SK-N-MC (cell line): ENCODE measurements around the gene KAT6B.

Experiments
- DNase-seq: peaks from one replicate; pipeline ENCODE4 v3.0.0-alpha.2; 2011; ENCODE audit warnings: low read depth, low spot score
- H3K27ac ChIP-seq: fragments of 200-600 bp; sonication (generic); 2 replicates; pipeline ENCODE4 v1.5.1; 2016; ENCODE audit warnings: mixed run types
- H3K36me3 ChIP-seq: fragments of 200-600 bp; sonication (generic); 2 replicates; pipeline ENCODE4 v1.6.1; 2017; ENCODE audit warnings: antibody characterized with exemption, low read length, mixed read lengths; ENCODE audit not compliant: insufficient read depth
- H3K4me3 ChIP-seq: fragments of 200-600 bp; sonication (generic); 2 replicates; pipeline ENCODE4 v1.5.1; 2016
- H3K9ac ChIP-seq: fragments of 200-600 bp; sonication (generic); 2 replicates; pipeline ENCODE4 v1.8.0; 2017; ENCODE audit warnings: mixed run types, mixed read lengths; ENCODE audit not compliant: insufficient read length
- H3K9me3 ChIP-seq: fragments of 200-600 bp; sonication (generic); 2 replicates; pipeline ENCODE4 v1.6.1; 2017; ENCODE audit warnings: low read depth, mild to moderate bottlenecking, antibody characterized with exemption, low read length, moderate library complexity, mixed read lengths
- EZH2 ChIP-seq: fragments of 200-600 bp; sonication (generic); IDR thresholded peaks from one replicate; pipeline ENCODE4 v1.6.1; 2017; ENCODE audit warnings: antibody characterized with exemption
- FOXP2 ChIP-seq: optimal IDR thresholded peaks from 2 replicates; pipeline ENCODE3; 2011; ENCODE audit warnings: mild to moderate bottlenecking, moderate library complexity; ENCODE audit not compliant: insufficient read depth; ENCODE audit errors: extremely low read length, control extremely low read depth
- POLR2AphosphoS5 ChIP-seq: IDR thresholded peaks from 2 replicates; pipeline ENCODE4 v1.6.1; 2012; ENCODE audit warnings: mild to moderate bottlenecking, low read depth, low read length, borderline replicate concordance

The KAT6B gene

GRCh38 chr10:74921744-74922143 lies 95.3 kb downstream of the KAT6B start:
- DNase-seq, result no peak
- no peaks in the 10 kb centered on the region for H3K36me3 ChIP-seq
- H3K9me3 ChIP-seq, result no peaks in the 10 kb centered on the region
- H3K27ac ChIP-seq, result no peak overlapping the region
- H3K9ac ChIP-seq, result no peak overlapping the region
- no peak for TF ChIP-seq EZH2
- TF ChIP-seq POLR2AphosphoS5, result no peak
- TF ChIP-seq FOXP2, result no peak
- no peak overlapping the region for H3K4me3 ChIP-seq

- Histone ChIP-seq H3K36me3 (no peaks in the 10 kb centered on the region), H3K27ac (no peak overlapping the region)
- no peak for TF ChIP-seq POLR2AphosphoS5
- no peak for TF ChIP-seq FOXP2
- no peak for TF ChIP-seq EZH2
Measured at GRCh38 chr10:74922921-74923320, 96.5 kb downstream of the KAT6B start.

GRCh38 chr10:74923556-74923955 lies 97.2 kb downstream of the KAT6B start:
- Histone ChIP-seq H3K9ac (no peak overlapping the region), H3K27ac (no peak overlapping the region), H3K9me3 (no peaks in the 10 kb centered on the region), H3K36me3 (no peaks in the 10 kb centered on the region), H3K4me3 (no peak overlapping the region)
- TF ChIP-seq EZH2 (no peak), FOXP2 (no peak), POLR2AphosphoS5 (no peak)
- DNase-seq, result no peak

More at GRCh38 chr10:74922921-74923320, 96.5 kb downstream of the KAT6B start:
- no peak overlapping the region for H3K9ac ChIP-seq
- no peak overlapping the region for H3K4me3 ChIP-seq
- H3K9me3 ChIP-seq, result no peaks in the 10 kb centered on the region
- DNase-seq, result no peak

- no peak for TF ChIP-seq EZH2
- Histone ChIP-seq H3K9ac (no peak overlapping the region), H3K27ac (no peak overlapping the region), H3K9me3 (no peaks in the 10 kb centered on the region), H3K4me3 (no peak overlapping the region), H3K36me3 (no peaks in the 10 kb centered on the region)
- DNase-seq, result no peak
Measured at GRCh38 chr10:74924251-74924963, 98.0 kb downstream of the KAT6B start.

- no peak for DNase-seq
- no peak overlapping the region for H3K4me3 ChIP-seq
- no peaks in the 10 kb centered on the region for H3K9me3 ChIP-seq
- TF ChIP-seq FOXP2 (no peak), EZH2 (no peak), POLR2AphosphoS5 (no peak)
- H3K27ac ChIP-seq, result no peak overlapping the region
- no peaks in the 10 kb centered on the region for H3K36me3 ChIP-seq
- H3K9ac ChIP-seq, result no peak overlapping the region
Measured at GRCh38 chr10:74925291-74925690, 98.9 kb downstream of the KAT6B start.

GRCh38 chr10:74925708-74926107 lies 99.3 kb downstream of the KAT6B start:
- Histone ChIP-seq H3K9ac (no peak overlapping the region), H3K27ac (no peak overlapping the region), H3K4me3 (no peak overlapping the region), H3K9me3 (no peaks in the 10 kb centered on the region), H3K36me3 (no peaks in the 10 kb centered on the region)
- TF ChIP-seq FOXP2 (no peak), POLR2AphosphoS5 (no peak), EZH2 (no peak)
- DNase-seq, result no peak

GRCh38 chr10:74926791-74927585 lies 100.6 kb downstream of the KAT6B start:
- DNase-seq, result no peak
- Histone ChIP-seq H3K36me3 (no peaks in the 10 kb centered on the region), H3K4me3 (no peak overlapping the region), H3K27ac (no peak overlapping the region), H3K9ac (no peak overlapping the region), H3K9me3 (no peaks in the 10 kb centered on the region)
- no peak for TF ChIP-seq FOXP2
- TF ChIP-seq POLR2AphosphoS5, result no peak
- TF ChIP-seq EZH2, result no peak

GRCh38 chr10:74927701-74928100 lies 101.3 kb downstream of the KAT6B start:
- H3K9me3 ChIP-seq, result no peaks in the 10 kb centered on the region
- TF ChIP-seq POLR2AphosphoS5 (no peak), FOXP2 (no peak), EZH2 (no peak)
- DNase-seq, result no peak
- H3K4me3 ChIP-seq, result no peak overlapping the region
- no peaks in the 10 kb centered on the region for H3K36me3 ChIP-seq
- H3K9ac ChIP-seq, result no peak overlapping the region
- H3K27ac ChIP-seq, result no peak overlapping the region
